ENCODE results near the gene C19orf18. TPM values are rescaled to one million over a fixed set of nuclear protein-coding genes. Genes with fewer than 3 reads are reported as not detected.

C19orf18 gene
- total RNA-seq, 1 experiment from 2014 or later: 0.98 TPM

DNA sequence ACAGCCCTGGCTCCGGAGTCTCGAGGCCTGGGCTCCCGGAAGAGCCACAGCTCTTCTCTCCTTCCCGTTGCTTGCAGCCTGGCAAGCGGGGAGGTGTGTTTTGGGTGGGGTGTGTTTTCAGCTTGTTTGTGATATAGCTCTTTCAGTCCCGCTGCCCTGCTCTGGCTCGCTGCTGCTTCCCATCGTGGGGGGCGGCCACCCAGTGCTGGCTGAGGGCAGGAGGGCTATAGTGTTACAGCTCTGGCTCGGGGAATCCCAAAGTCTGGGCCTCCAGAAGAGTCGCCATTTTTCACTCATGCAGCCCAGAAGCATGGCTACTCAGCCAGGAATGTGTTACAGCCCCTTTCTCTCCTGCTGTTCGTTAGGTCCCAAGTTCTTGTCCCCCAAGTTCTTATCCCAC lies 24.6 kb downstream of the C19orf18 start:
- DNase-seq (ENCODE audit: low read depth, low spot score) (no peak), ATAC-seq (no peak)
- Histone ChIP-seq H3K27me3 (ENCODE audit: control insufficient read depth, insufficient read depth, low read length) (no peaks in the 10 kb centered on the region), H3K4me1 (ENCODE audit: control insufficient read depth, insufficient read depth, low read length) (no peaks in the 10 kb centered on the region), H3K9me3 (ENCODE audit: control insufficient read depth, insufficient read depth, low read depth, low read length) (peaks cover 26% of the 10 kb centered on the region; the same call in 1 of the 2 replicates), H3K4me3 (ENCODE audit: low read depth in 2 of 2, low read length in 2 of 2) (no peak overlapping the region), H3K36me3 (ENCODE audit: control insufficient read depth, insufficient read depth, low read length) (no peaks in the 10 kb centered on the region), H3K27ac (ENCODE audit: low read length) (no peak overlapping the region)
- intact Hi-C loops (cut with micrococcal nuclease; ENCODE audit: unreplicated experiment) (no loop called here), in situ Hi-C loops (cut with HindIII; ENCODE audit: low pct_unique_long_range_greater_than_20kb, low sequenced_read_pairs) (no loop called here)
- ChIA-PET CTCF (no interaction called here), POLR2A (no interaction called here)
- TF ChIP-seq POLR2AphosphoS5 (IDR thresholded peaks at IDR 0.05; ENCODE audit: low read depth, low read length) (no peak), TCF7L2 (IDR thresholded peaks at IDR 0.05; ENCODE audit: low read depth, low read length) (no peak), SIN3A (IDR thresholded peaks at IDR 0.05; ENCODE audit: borderline replicate concordance, insufficient read depth, low read depth, low read length) (no peak), CTCF (IDR thresholded peaks at IDR 0.05) (no peak), REST (IDR thresholded peaks at IDR 0.05; ENCODE audit: insufficient read depth in 1 of 2, low read depth in 2 of 2, low read length in 1 of 2) (no peak)
- BruUV-seq (replicated peaks): no TSS peak

DNA sequence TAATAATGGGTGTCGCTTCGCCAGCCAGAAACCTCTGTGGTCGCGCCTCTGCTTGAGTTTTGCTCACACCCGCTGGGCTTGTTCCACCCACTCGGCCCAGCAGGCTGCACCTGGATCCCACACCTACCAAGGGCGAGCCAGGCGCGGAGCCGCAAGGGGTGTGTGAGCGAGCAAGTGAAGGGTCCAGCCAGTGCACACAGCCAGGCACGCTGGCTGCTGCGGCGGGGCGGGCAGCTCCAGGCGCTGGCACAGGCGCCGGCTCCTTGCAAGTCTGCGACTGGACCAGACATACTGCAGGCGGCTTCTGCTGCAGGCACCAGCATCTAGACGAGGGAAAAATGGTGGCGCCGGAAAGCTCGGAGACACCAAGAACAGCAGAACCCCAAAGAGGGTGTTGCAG lies 25.0 kb downstream of the C19orf18 start:
- no TSS peak for BruUV-seq (replicated peaks)
- ATAC-seq (no peak), DNase-seq (ENCODE audit: low read depth, low spot score) (no peak)
- H3K36me3 ChIP-seq (ENCODE audit: control insufficient read depth, insufficient read depth, low read length): no peaks in the 10 kb centered on the region
- H3K9me3 ChIP-seq (ENCODE audit: control insufficient read depth, insufficient read depth, low read depth, low read length): peaks cover 28% of the 10 kb centered on the region; the same call in 1 of the 2 replicates
- H3K4me1 ChIP-seq (ENCODE audit: control insufficient read depth, insufficient read depth, low read length): no peaks in the 10 kb centered on the region
- ChIA-PET CTCF (no interaction called here), POLR2A (no interaction called here)
- TF ChIP-seq POLR2AphosphoS5 (IDR thresholded peaks at IDR 0.05; ENCODE audit: low read depth, low read length): no peak
- no peak for TF ChIP-seq SIN3A (IDR thresholded peaks at IDR 0.05; ENCODE audit: borderline replicate concordance, insufficient read depth, low read depth, low read length)
- TF ChIP-seq CTCF (IDR thresholded peaks at IDR 0.05): no peak
- no peak for TF ChIP-seq TCF7L2 (IDR thresholded peaks at IDR 0.05; ENCODE audit: low read depth, low read length)
- TF ChIP-seq REST (IDR thresholded peaks at IDR 0.05; ENCODE audit: insufficient read depth in 1 of 2, low read depth in 2 of 2, low read length in 1 of 2): no peak
- in situ Hi-C loops (cut with HindIII; ENCODE audit: low pct_unique_long_range_greater_than_20kb, low sequenced_read_pairs): no loop called here
- no peaks in the 10 kb centered on the region for H3K27me3 ChIP-seq (ENCODE audit: control insufficient read depth, insufficient read depth, low read length)
- H3K4me3 ChIP-seq (ENCODE audit: low read depth in 2 of 2, low read length in 2 of 2): no peak overlapping the region
- H3K27ac ChIP-seq (ENCODE audit: low read length): no peak overlapping the region
- intact Hi-C loops (cut with micrococcal nuclease; ENCODE audit: unreplicated experiment): no loop called here
